Left hindlimb (tissue), 1 donor: ENCODE results near the gene VSIG2.

Experiments
- DNase-seq: peaks from one replicate; pipeline ENCODE4 v3.0.0-alpha.2; 2018

Gene VSIG2

DNA sequence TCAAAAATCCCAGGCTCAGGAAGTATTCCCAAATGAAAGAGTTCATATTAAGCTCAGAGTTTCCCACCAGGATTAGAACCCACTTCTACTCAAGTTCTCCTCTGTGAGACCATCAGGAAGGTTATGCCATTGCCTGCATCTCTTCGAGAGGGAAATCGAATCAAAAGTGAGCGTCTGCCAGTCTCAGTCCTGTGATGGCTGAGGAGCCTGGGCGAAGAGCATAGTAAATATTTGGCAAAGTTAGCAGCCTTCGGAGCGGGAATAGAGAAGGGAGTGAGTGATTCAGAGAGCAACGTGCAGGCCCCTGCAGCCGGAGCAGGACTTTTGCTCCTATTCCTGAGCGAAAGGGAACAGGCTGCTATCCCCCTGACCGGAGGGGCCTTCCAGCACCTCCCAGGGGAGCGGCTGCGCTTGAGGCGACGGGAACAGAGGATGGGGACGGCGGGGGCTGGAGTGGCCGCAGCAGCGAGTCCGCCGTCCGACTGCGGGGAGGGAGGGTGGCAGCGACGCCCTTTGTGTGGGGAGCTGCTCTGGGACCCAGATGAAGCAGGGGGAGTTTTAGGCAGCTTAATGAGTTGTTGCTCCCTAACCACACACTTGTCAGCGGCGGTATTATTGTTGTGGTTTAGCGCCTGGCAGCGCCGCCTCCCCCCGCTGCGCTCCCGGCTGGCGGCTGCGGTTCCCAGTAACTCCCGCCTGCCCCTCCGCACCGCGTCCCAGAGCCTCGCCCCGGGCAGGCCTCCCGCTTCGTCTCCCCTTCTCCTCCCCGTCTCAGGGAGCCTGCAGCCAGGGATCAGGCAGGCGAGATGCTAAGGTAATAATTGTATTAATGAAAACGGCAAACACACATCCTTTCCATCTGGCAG is 34.0 kb downstream of the VSIG2 start:
- no peak for DNase-seq

DNA sequence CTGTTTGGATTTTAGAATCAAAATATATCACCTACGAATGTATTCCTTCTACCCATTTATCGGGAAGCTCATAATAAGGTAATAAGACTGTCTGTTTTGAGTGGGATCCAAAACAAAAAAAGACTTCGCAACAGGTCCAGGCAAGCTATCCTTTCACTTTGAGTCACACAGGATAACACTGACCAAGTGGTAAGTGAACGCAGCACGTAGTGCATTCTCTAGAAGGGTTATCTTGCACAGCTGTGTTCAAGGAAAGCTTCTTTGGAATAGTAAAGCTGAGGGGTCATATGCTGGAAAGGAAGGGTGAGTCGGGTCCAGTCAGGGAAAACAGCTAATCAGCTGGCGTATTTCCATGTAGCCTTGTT is 34.7 kb downstream of the VSIG2 start:
- DNase-seq, result no peak

DNA sequence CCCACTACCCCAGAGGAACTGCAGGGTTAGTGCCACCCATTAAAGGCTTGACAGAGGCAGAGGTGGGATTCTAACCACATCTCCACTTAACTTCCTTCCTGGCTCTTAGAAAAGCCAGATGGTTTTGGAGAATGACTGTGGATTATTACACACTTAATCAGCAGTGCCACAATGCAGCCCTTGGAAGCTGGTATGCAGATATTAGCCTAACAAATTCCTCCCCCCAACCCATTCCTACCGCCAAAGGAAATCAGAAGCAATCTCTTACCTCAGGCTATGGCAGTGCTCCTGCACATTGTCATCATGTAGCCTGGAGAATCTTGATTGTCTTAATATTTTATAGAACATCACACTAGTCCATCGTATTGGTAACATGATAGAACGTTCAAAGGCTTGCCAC is 35.5 kb downstream of the VSIG2 start:
- no peak for DNase-seq

DNA sequence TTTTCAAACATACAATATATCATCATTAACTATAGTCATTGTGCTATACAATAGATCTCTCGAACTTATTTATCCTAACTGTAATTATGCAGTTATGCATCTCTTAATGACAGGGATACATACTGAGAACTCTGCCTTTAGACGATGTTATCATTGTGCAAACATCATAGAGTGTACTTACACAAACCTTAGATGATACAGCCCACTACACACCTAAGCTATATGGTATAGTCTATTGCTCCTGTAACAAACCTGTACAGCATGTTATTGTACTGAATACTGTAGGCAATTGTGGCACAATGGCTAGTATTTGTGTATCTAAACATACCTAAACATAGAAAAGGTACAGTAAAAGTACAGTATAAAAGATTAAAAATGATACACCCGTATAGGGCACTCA is 39.7 kb downstream of the VSIG2 start:
- DNase-seq, result no peak

DNA sequence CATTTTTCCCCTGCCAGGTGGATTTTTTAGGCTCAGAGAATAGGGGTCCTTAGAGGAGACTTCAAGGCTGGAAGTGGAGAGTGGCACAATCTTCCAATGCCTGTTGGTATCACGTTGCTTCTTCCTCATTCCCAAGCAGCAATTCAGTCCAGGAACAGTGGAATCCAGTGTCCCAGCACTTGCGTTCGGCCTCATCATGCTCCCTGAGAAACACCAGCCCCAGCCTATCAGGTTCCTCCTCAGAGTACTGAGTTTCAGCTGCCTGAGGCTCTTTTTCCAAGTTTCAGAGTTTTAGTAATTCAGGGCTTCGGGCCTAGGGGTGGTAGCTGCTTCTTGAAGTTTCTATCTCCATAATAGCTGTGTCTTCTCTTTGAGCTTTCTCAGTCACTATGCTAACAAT is 44.2 kb downstream of the VSIG2 start:
- no peak for DNase-seq

DNA sequence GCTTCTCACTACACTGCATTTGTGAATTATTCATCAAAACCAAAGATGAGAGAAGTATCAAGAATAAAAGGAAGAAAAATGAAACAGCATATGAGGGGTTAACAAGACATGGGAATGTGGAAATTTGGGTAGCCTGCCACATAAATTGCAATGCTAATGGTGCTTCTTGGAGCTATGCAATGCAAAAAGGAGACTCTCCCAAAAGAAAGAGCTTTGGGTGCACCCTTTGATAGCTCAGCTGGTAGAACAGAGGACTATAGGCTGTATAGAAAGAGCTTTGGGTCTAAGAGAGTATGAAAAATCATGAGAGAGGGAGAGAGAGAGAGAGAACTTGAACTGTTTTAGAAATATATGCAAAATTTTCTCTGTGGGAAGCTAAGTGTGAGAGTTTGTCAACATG is 52.0 kb downstream of the VSIG2 start:
- DNase-seq, result no peak

DNA sequence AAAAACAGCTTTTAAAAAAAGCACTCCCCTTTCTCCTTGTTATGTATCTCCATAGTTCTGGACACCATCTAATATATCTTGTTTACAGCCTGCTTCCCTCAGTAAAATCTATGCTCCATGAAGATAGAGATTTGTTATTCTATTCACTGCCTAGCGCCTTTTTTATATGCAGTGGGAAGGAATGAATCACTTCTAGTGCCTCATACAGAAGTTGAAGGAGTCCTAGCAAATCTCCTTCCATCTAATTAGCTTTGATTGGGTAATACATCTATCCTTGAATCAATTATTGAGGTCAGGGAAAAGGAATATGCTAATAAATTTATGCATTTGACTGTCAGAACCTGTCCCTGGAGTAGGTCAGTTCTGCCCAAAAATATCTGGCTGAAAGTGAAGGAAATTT is 52.5 kb downstream of the VSIG2 start:
- DNase-seq, result no peak
